NCI-H1694 (cell line): ENCODE data around the gene ROR2.

Source experiments
- DNase-seq: peaks from one replicate; lab custom pipeline; 2025; lab: John Stamatoyannopoulos, UW

Gene ROR2

GRCh38 chr9:91515074-91515687 is 434.8 kb downstream of the ROR2 start:
- no peak for DNase-seq
